Spleen (tissue), 11 donors: ENCODE measurements around the gene SIGLEC8. TPM values are rescaled to one million over a fixed set of nuclear protein-coding genes. Genes with fewer than 3 reads are reported as not detected.

ENCODE experiments used
- DNase-seq: peaks from one replicate; pipeline ENCODE4 v3.0.0-alpha.2; 2020
- H3K27ac ChIP-seq, 8 donors: fragments of 200-600 bp; sonication (generic) in 7 of 8; 1 replicate in 4 of 8; 2 replicates in 4 of 8; pipeline versions ENCODE4 v1.5.0 to v1.8.0; 2016 to 2021; ENCODE audit warnings: inconsistent platforms in 4 of 8, mild to moderate bottlenecking in 4 of 8, moderate library complexity in 1 of 8
- H3K27me3 ChIP-seq, 7 donors: fragments of 200-600 bp; sonication (generic) in 6 of 7; replicated peaks in 1 of 7; 1 replicate in 4 of 7; 2 replicates in 3 of 7; pipeline versions ENCODE4 v1.5.0 to v1.8.0; 2016 to 2021; ENCODE audit warnings: inconsistent platforms in 3 of 7, mild to moderate bottlenecking in 1 of 7
- H3K36me3 ChIP-seq, 6 donors: fragments of 200-600 bp; sonication (generic) in 5 of 6; 1 replicate in 4 of 6; 2 replicates in 2 of 6; pipeline versions ENCODE4 v1.5.0 to v1.8.0; 2016 to 2021; ENCODE audit warnings: inconsistent platforms in 2 of 6
- H3K4me1 ChIP-seq, 6 donors: fragments of 200-600 bp; sonication (generic) in 5 of 6; 1 replicate in 3 of 6; 2 replicates in 3 of 6; pipeline versions ENCODE4 v1.5.0 to v1.8.0; 2016 to 2021; ENCODE audit warnings: inconsistent platforms in 3 of 6
- H3K4me3 ChIP-seq, 8 donors: fragments of 200-600 bp; sonication (generic) in 7 of 8; 1 replicate in 4 of 8; 2 replicates in 4 of 8; pipeline versions ENCODE4 v1.5.0 to v1.8.0; 2016 to 2021; ENCODE audit warnings: inconsistent platforms in 4 of 8, mild to moderate bottlenecking in 4 of 8, moderate library complexity in 2 of 8
- H3K9me3 ChIP-seq, 8 donors: fragments of 200-600 bp; sonication (generic) in 7 of 8; 1 replicate in 4 of 8; 2 replicates in 4 of 8; pipeline versions ENCODE4 v1.5.0 to v1.8.0; 2016 to 2021; ENCODE audit warnings: inconsistent platforms in 4 of 8
- POLR2A ChIP-seq, 3 donors: fragments of 450-650 bp; IDR thresholded peaks; one replicate each; pipeline ENCODE4 v1.5.1; 2017; ENCODE audit warnings: antibody characterized with exemption in 3 of 3, mild to moderate bottlenecking in 1 of 3
- POLR2AphosphoS5 ChIP-seq, 3 donors: sonication (generic); formaldehyde crosslinking; IDR thresholded peaks; one replicate each; pipeline ENCODE4 v1.5.1; 2017; ENCODE audit warnings: antibody characterized with exemption in 3 of 3
- WGBS, 5 donors: extraction: QIAGEN DNeasy Blood & Tissue Kit in 3 of 5; methylation state at CpG; one replicate each; pipeline versions ENCODE4 v1.1.5 to v1.1.7; 2013 to 2018; 5-methylcytosine and 5-hydroxymethylcytosine counted together
- intact Hi-C: fragments of 100-400 bp; cut with DNase I; formaldehyde crosslinking; loops from one replicate; pipeline ENCODE4 v1.15.0; 2023; ENCODE audit warnings: low total_unique reads
- polyA plus RNA-seq, 3 donors: library from polyadenylated mRNA; stranded (reverse); fragments of 200-250 nt; gene quantifications; one replicate each; pipeline ENCODE4 v1.2.1, GENCODE V29; 2013
- total RNA-seq, 7 donors: library from RNA; depleted of rRNA in 3 of 7; stranded (reverse); fragments of >200 nt in 3 of 7; fragmentation: NEBNext Ultra II Directional in 4 of 7; extraction: Animal tissue kit (Norgen Biotek cat#: 25700) in 4 of 7; gene quantifications; one replicate each; pipeline versions ENCODE4 v1.1.0 to v1.2.1, GENCODE V29; 2016 to 2021
- TF ChIP-seq, protein P1 (sequence below), 11 experiments: fragments of 200-600 bp in 7 of 11; fragments of 450-650 bp in 4 of 11; sonication (generic) in 4 of 11; IDR thresholded peaks in 8 of 11; conservative IDR thresholded peaks in 3 of 11; 1 replicate in 7 of 11; 2 replicates in 4 of 11; pipeline versions ENCODE4 v1.4.0 to v1.8.0; 2016 to 2021; ENCODE audit warnings: antibody characterized with exemption in 11 of 11, inconsistent platforms in 4 of 11, mild to moderate bottlenecking in 1 of 11
- donor health status: healthy with polysubstance abuse.
- donor health status: DM: no; HTN: no; CAD: no; lungs with moderate emphysema.
- donor health status: DM: no; HTN: no; CAD: no.
- donor health status: Bipolar disorder and iron deficiency.
- donor health status: healthy.
- donor health status: DM: no; HTN: no; CAD: no.
- donor health status: DM: yes; HTN: yes; CAD: no.

SIGLEC8 gene
- total and polyA plus RNA-seq, 10 donors, result 1.1 to 39.3 (median 6.2) TPM

DNA sequence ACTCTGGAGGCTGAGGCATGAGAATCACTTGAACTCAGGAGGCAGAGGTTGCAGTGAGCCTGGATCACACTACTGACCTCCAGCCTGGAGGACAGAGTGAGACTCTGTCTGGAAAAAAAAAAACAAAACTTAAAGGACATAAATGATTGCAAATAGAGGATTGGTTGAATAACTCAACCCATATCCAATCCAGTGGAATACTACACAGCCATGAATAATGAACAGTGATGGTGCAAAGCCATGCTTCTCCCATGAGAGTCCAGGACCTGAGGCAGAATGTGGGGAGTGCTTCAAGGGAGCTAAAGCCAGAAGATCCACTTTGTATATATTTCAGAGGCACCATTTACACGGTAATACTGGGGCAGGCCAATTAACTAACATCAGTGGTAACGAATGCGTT, 17.9 kb upstream of the SIGLEC8 start:
- H3K4me1 ChIP-seq, result peaks cover 0 to 8% (median 0%) of the 10 kb centered on the region in 6 donors
- H3K27me3 ChIP-seq, result peaks cover 0 to 55% (median 7%) of the 10 kb centered on the region in 7 donors
- H3K27ac ChIP-seq, result no peak overlapping the region
- no peaks in the 10 kb centered on the region for H3K36me3 ChIP-seq
- H3K4me3 ChIP-seq, result no peak overlapping the region
- intact Hi-C loops, result no loop called here
- H3K9me3 ChIP-seq, result peaks cover 0 to 4% (median 0%) of the 10 kb centered on the region in 8 donors
- no peak for DNase-seq
- TF ChIP-seq POLR2A (IDR thresholded peaks at IDR 0.05) (no peak), POLR2AphosphoS5 (IDR thresholded peaks at IDR 0.05) (no peak)
- TF ChIP-seq, protein P1, sequence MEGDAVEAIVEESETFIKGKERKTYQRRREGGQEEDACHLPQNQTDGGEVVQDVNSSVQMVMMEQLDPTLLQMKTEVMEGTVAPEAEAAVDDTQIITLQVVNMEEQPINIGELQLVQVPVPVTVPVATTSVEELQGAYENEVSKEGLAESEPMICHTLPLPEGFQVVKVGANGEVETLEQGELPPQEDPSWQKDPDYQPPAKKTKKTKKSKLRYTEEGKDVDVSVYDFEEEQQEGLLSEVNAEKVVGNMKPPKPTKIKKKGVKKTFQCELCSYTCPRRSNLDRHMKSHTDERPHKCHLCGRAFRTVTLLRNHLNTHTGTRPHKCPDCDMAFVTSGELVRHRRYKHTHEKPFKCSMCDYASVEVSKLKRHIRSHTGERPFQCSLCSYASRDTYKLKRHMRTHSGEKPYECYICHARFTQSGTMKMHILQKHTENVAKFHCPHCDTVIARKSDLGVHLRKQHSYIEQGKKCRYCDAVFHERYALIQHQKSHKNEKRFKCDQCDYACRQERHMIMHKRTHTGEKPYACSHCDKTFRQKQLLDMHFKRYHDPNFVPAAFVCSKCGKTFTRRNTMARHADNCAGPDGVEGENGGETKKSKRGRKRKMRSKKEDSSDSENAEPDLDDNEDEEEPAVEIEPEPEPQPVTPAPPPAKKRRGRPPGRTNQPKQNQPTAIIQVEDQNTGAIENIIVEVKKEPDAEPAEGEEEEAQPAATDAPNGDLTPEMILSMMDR (IDR thresholded peaks at IDR 0.05 in 8 of 11, conservative IDR thresholded peaks at IDR 0.05 in 3 of 11), result no peak
- 75 to 92% (median 90%) methylated on average over 3 of the region's 3 CpGs for WGBS, 5 donors

DNA sequence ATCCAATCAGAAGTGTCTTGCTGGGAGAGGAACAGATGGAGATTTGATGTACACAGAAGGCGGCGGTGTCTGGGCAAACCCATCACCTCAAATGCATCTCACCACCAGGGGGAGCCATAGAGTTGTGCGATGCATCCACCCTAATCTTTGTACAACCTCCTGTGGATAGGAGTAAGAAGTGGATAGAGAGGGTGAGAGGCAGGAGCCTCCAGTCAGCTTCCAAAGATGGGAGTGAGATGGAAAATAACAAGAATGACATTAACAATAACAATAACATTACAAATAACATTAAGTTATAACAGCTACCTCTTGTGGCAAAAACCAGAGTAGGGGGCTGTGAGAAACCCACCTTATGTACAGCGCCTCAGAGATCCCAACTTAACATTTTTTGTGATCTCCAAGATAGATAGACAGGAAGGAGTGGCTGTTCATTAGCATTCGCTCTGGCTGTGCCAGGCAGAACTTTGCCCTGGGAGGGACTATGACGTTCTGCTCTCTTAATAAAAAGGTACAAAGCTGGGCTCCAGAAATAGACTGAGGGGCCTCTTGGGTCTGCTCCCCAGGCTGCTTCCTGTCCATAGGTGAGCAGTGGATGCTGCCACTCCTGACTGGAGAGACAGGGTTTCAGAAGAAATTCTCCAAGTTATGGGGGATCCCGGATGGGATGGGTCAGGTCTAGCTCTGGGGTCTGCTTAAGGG, 14.9 kb upstream of the SIGLEC8 start:
- Histone ChIP-seq H3K27ac (no peak overlapping the region), H3K9me3 (peaks cover 0 to 4% (median 0%) of the 10 kb centered on the region in 8 donors), H3K36me3 (no peaks in the 10 kb centered on the region), H3K4me1 (peaks cover 0 to 16% (median 1%) of the 10 kb centered on the region in 6 donors), H3K27me3 (peaks cover 0 to 32% (median 4%) of the 10 kb centered on the region in 7 donors), H3K4me3 (no peak overlapping the region)
- peak; percentile 88 for DNase-seq
- intact Hi-C loops, result loop anchor here (2.0 to 5.0 kb wide), 2 partner anchors 184 to 304 kb away; no protein-coding TSS in a partner anchor
- WGBS, 5 donors, result 34 to 39% (median 36%) methylated on average over 7 of the region's 7 CpGs
- no peak for TF ChIP-seq POLR2A (IDR thresholded peaks at IDR 0.05)
- TF ChIP-seq, protein P1 (IDR thresholded peaks at IDR 0.05 in 8 of 11, conservative IDR thresholded peaks at IDR 0.05 in 3 of 11), result peak; percentile 50 to 92 (median 83)

DNA sequence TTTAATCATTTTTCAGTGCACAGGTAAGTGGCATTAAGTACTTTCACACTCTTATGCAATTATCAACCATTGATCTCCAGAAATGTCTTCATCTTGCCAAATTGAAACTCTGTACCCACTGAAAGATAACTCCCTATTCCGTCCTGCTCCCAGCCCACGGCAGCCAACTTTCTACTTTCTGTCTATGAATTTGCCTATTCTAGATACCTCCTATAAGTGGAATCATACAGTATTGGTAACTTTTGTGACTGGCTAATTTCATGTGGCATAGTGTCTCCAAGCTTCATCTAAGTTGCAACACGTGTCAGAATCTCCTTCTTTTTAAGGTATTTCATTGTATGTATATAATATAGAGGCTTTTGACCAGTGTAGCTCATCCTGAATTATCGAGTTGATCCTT, 14.4 kb upstream of the SIGLEC8 start:
- peaks cover 0 to 32% (median 4%) of the 10 kb centered on the region in 7 donors for H3K27me3 ChIP-seq
- no peak overlapping the region for H3K27ac ChIP-seq
- WGBS, 5 donors, result 23 to 47% (median 28%) methylated on average over 4 of the region's 4 CpGs
- H3K4me3 ChIP-seq, result no peak overlapping the region
- intact Hi-C loops, result loop anchor here (2.0 to 5.0 kb wide), 2 partner anchors 184 to 305 kb away; no protein-coding TSS in a partner anchor
- peaks cover 0 to 4% (median 0%) of the 10 kb centered on the region in 8 donors for H3K9me3 ChIP-seq
- H3K36me3 ChIP-seq, result no peaks in the 10 kb centered on the region
- peaks cover 0 to 21% (median 2%) of the 10 kb centered on the region in 6 donors for H3K4me1 ChIP-seq
- TF ChIP-seq POLR2A (IDR thresholded peaks at IDR 0.05) (no peak), POLR2AphosphoS5 (IDR thresholded peaks at IDR 0.05) (no peak)
- TF ChIP-seq, protein P1 (IDR thresholded peaks at IDR 0.05 in 8 of 11, conservative IDR thresholded peaks at IDR 0.05 in 3 of 11), result no peak
- DNase-seq, result peak; percentile 27

DNA sequence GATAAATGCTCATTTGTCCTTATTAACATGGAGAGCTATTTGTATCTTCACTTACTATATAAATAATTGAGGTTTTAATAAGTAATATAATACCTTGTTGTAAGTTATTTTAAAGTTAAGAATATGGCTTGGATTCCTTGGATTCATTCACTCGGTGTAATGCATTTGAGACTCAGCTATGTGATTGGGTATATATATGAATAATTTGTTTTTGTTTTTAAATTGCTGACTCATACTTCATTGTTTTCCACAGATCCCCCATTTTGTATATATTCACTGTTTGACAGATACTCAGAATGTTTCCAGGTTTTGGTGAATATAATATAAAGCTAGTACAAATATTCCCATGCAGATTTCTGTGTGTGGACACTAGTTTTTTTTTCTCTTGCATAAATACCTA, 13.3 kb upstream of the SIGLEC8 start:
- no peak for DNase-seq
- Histone ChIP-seq H3K36me3 (no peaks in the 10 kb centered on the region), H3K27ac (no peak overlapping the region), H3K9me3 (peaks cover 0 to 4% (median 0%) of the 10 kb centered on the region in 8 donors), H3K4me3 (no peak overlapping the region), H3K27me3 (peaks cover 0 to 32% (median 4%) of the 10 kb centered on the region in 7 donors), H3K4me1 (peaks cover 0 to 32% (median 2%) of the 10 kb centered on the region in 6 donors)
- 78 to 90% (median 84%) methylated on average over 1 of the region's 1 CpG for WGBS, 5 donors
- TF ChIP-seq, protein P1 (IDR thresholded peaks at IDR 0.05 in 8 of 11, conservative IDR thresholded peaks at IDR 0.05 in 3 of 11), result no peak
- TF ChIP-seq POLR2AphosphoS5 (IDR thresholded peaks at IDR 0.05), result no peak
- TF ChIP-seq POLR2A (IDR thresholded peaks at IDR 0.05), result no peak
- intact Hi-C loops, result loop anchor here (5.0 kb wide), 1 partner anchor 306 kb away; no protein-coding TSS in a partner anchor
